HG03135 (cell line): Measurements from ENCODE around the gene UGT1A6.
"Not testable (repeated sequence)": the region's sequence is repeated elsewhere in the genome, so short reads cannot be mapped to it uniquely, and the experiment has no call there.

Experiments used
- ATAC-seq: cut with Tn5 transposase; IDR thresholded peaks from one replicate; pipeline ENCODE4 v1.9.1; 2021; ENCODE audit warnings: mild to moderate bottlenecking, moderate library complexity; ENCODE audit not compliant: unreplicated experiment

Gene UGT1A6

GRCh38 chr2:233714121-233714520, 21.4 kb downstream of the UGT1A6 start:
- no peak for ATAC-seq

GRCh38 chr2:233718552-233718951, 25.9 kb downstream of the UGT1A6 start, which contains the start of gene UGT1A4:
TSS of gene UGT1A4 (plus strand) at chr2:233718736. CDS start at chr2:233718821, 85 bp downstream.
- ATAC-seq: no peak

- ATAC-seq: no peak
Measured at GRCh38 chr2:233728723-233729301, 36.1 kb downstream of the UGT1A6 start, which contains the start of gene UGT1A3. TSS of gene UGT1A3 (plus strand) at chr2:233729042. CDS start at chr2:233729127, 85 bp downstream.

DNA sequence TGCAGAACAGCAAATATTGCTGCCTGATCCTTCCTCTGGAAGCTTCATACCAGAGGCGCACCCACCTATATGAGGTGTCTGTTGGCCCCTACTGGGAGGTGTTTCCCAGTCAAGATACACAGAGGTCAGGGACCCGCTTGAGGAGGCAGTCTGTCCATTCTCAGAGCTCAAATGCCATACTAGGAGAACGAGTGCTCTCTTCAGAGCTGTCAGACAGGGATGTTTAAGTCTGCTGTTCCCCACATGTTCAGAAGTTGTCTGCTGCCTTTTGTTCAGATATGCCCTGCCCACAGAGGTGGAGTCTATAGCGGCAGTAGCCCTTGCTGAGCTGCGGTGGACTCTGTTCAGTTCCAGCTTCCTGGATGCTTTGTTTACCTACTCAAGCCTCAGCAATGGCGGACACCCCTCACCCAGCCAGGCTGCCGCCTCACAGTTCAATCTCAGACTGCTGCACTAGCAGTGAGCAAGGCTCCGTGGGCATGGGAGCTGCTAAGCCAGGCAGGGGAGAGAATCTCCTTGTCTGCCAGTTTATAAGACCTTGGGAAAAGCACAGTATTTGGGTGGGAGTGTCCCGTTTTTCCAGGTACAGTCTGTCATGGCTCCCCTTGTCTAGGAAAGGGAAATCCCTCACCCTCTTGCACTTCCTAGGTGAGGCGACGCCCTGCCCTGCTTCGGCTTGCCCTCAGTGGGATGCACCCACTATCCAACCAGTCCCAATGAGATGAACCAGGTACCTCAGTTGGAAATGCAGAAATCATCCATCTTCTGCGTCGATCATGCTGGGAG, 44.4 kb downstream of the UGT1A6 start:
- ATAC-seq: not testable (repeated sequence)

DNA sequence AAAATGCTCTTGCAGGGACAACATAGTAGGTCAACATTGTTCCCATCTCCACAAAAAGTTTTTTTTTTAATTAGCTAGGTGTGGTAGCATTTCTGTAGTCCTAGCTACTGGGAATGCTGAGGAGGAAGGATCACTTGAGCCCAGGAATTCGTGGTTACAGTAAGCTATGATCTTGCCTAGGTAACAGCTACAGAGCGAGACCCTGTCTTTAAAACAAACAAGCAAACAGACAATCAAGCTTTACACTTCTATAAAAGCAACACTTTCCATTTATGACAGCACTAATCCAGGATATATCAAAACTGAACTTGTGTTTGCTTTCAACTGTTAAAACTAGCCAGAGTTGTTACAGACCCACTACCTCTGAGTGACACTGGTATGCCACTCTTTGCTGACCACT, 48.2 kb downstream of the UGT1A6 start:
- no peak for ATAC-seq

DNA sequence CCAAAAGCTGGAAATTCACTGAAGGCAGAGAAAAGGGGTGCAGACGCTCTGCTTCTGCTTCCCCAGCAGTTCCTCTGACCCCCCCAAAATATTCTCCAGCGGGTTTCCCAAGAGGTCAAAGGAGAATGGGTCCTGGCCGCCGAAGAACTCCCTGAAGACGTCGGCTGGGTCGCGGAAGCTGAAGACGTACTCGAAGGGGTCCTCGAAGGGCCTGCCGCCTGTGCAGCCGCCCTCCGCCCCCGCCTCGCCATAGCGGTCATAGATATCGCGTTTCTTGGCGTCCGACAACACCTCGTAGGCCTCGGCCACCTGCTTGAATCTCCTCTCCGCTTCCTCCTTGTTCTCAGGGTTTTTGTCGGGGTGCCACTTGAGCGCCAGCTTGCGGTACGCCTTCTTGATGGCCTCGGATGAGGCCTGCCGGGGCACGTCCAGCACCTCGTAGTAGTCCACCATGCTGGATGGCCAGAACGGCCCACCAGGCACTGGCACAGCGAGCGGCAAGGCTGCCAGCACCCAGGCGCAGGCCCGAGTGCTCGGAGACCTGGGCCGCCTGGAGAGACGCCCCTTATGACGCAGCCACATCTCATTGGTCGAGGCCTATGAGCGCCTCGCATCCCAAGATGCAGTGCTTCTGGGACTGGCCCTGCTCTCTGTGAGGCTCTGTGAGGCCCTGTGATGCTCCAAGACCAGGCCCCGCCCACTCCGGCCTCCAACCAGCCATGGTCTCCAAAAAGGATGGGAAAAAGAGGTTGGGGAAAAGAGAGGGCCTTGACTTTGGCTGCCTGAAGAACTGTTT, 51.0 kb downstream of the UGT1A6 start:
- no peak for ATAC-seq

DNA sequence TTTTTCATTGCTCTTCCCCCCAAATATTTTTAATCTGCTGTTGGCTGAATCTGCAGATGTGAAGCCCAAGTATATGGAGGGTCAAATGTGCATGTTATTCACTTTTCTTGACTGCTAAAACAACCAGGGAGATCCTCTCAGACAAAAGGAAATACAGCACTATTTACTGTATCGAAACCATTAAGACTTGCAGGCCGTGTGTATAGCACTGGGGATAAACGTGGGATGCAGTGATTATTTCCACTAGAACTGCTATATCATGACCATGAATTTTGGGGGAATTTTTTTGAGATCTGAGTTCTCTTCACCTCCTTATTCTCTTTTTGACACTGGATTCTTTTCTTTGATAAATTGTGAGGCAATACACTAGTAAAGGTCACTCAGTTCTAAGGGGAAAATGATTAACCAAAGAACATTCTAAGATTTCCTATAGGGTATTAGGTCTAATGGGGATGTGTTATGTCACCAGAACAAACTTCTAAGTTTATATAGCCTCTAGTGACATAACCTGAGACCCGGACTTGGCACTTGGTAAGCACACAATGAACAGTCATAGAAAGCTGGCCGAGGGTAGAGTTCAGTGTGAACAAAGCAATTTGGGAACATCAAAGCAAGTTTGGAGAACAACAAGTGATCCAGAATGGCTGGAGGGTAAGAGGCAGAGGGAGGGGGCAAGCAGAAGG, 52.5 kb downstream of the UGT1A6 start:
- ATAC-seq: no peak

DNA sequence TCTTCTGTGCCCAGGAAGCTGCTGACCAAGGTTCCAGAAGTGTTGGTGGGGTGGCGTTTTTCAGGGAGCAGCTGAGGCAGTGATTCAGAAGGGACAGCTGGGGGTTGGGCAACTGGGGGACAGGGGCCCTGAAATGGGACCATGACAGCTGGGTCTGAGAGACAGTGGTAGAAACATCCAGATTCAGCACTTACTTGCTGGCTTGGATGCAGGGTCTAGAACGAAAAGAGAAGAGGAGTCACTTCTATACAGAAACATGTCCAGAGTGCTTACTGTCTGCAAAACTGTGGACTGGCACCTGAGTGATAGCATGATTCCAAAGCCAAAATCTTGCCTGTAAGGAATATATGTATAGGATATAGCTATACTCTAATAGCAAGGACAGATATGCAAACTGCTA, 53.1 kb downstream of the UGT1A6 start:
- not testable (repeated sequence) for ATAC-seq

- ATAC-seq: no peak
Measured at GRCh38 chr2:233746475-233747282, 54.0 kb downstream of the UGT1A6 start.

GRCh38 chr2:233747283-233747544, 54.5 kb downstream of the UGT1A6 start:
- no peak for ATAC-seq

DNA sequence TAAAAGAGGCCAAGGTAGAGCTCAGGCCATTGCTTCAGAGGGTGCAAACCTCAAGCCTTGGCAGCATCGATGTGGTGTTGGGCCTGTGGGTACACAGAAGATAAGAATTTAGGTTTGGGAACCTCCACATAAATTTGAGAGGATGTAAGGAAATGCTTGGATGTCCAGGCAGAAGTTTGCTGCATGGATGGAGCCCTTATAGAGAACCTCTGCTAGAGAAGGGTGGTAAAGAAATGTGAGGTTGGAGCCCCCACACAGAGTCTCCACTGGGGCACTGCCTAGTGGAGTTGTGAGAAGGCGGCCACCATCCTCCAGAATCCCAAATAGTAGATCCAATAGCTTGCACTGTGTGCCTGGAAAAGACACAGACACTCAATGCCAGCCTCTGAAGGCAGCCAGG, 58.0 kb downstream of the UGT1A6 start:
- ATAC-seq: not testable (repeated sequence)

DNA sequence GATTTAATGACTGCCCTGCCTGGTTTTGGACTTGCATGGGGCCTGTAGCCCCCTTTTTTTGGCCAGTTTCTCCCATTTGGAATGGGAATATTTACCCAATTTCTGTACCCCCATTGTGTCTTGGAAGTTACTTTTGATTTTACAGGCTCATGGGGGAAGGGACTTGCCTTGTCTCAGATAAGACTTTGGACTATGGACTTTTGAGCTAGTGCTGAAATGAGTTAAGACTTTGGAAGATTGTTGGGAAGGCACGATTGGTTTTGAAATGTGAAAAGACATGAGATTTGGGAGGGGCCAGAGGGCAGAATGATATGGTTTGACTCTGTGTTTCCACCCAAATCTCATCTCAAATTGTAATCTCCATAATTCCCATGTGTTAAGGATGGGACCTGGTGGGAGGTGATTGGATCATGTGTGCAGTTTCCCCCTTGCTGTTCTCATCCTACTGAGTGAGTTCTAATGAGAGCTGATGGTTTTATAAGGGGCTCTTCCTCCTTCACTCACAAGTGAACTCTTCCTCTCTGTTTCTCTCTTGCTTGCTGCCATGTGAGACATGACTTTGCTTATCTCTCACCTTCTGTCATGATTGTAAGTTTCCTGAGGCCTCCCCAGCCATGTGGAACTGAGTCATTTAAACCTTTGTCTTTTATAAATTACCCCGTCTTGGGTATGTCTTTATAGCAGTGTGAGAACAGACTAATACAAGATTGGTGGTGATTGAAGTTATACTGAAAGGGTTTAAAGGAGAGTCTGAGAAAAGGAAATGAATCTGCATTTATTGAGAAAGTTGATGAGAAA, 58.7 kb downstream of the UGT1A6 start:
- not testable (repeated sequence) for ATAC-seq

- ATAC-seq: no peak
Measured at GRCh38 chr2:233754872-233755611, 62.4 kb downstream of the UGT1A6 start.

- no peak for ATAC-seq
Measured at GRCh38 chr2:233756429-233757081, 63.9 kb downstream of the UGT1A6 start.

- ATAC-seq: no peak
Measured at GRCh38 chr2:233758141-233758540, 65.5 kb downstream of the UGT1A6 start.

DNA sequence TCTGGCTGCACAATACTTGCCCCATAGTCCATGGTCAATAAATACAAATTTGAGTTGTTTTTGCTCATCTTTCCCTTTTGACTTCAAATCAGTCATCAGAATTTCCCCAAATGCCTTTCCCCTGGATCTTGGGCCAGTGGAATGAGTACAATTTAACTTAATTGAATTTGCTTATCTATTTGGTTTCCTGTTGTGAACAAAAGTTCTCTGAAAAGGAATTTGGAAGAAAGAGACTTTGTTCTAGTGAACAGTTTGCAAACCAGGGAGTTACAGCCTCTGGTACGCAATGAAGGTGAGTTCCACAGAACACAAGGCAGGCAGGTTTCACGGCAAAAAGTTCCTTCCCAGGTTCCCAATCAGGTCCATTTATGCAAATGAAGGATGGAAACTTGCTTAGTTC, 66.2 kb downstream of the UGT1A6 start:
- ATAC-seq: no peak

DNA sequence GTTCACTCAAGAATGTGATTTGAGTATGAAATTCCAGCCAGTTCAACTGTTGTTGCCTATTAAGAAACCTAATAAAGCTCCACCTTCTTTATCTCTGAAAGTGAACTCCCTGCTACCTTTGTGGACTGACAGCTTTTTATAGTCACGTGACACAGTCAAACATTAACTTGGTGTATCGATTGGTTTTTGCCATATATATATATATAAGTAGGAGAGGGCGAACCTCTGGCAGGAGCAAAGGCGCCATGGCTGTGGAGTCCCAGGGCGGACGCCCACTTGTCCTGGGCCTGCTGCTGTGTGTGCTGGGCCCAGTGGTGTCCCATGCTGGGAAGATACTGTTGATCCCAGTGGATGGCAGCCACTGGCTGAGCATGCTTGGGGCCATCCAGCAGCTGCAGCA, 67.4 kb downstream of the UGT1A6 start, which contains the start of gene UGT1A1:
UGT1A1 (plus strand) TSS at position 228 of the 400 bp plus-strand sequence; CDS start at position 246, 18 bp downstream.
- no peak for ATAC-seq

- no peak for ATAC-seq
Measured at GRCh38 chr2:233761040-233761769, 68.5 kb downstream of the UGT1A6 start.
